Adrenal gland (tissue), 12 donors: ENCODE measurements around the gene ASTN1. TPM values are rescaled to one million over a fixed set of nuclear protein-coding genes. Genes with fewer than 3 reads are reported as not detected.

Source experiments
- DNase-seq, 7 donors: peaks; one replicate each; pipeline ENCODE4 v3.0.0-alpha.2; 2019 to 2020
- H3K27ac ChIP-seq, 5 donors: fragments of 200-600 bp; sonication (generic) in 4 of 5; 1 replicate in 3 of 5; 2 replicates in 2 of 5; pipeline versions ENCODE4 v1.5.1 to v1.8.0; 2016 to 2020; ENCODE audit warnings: mild to moderate bottlenecking in 1 of 5
- H3K27me3 ChIP-seq: fragments of 200-600 bp; 2 replicates; pipeline ENCODE4 v1.8.0; 2021
- H3K36me3 ChIP-seq, 2 donors: fragments of 200-600 bp; replicated peaks in 1 of 2; 1 replicate in 1 of 2; 2 replicates in 1 of 2; pipeline versions ENCODE4 v1.5.1 to v1.8.0; 2018 to 2022
- H3K4me1 ChIP-seq, 2 donors: fragments of 200-600 bp; replicated peaks in 1 of 2; 1 replicate in 1 of 2; 2 replicates in 1 of 2; pipeline versions ENCODE4 v1.5.1 to v1.8.0; 2018 to 2021
- H3K4me3 ChIP-seq, 4 donors: fragments of 200-600 bp; sonication (generic) in 3 of 4; one replicate each; pipeline ENCODE4 v1.5.1; 2016 to 2018
- H3K9me3 ChIP-seq, 3 donors: fragments of 200-600 bp; sonication (generic) in 1 of 3; replicated peaks in 1 of 3; 1 replicate in 2 of 3; 2 replicates in 1 of 3; pipeline versions ENCODE4 v1.5.1 to v1.8.0; 2016 to 2021
- POLR2A ChIP-seq, 2 donors: fragments of 450-650 bp; IDR thresholded peaks; one replicate each; pipeline ENCODE4 v1.6.1; 2017; ENCODE audit warnings: antibody characterized with exemption in 2 of 2, mild to moderate bottlenecking in 2 of 2, moderate library complexity in 1 of 2
- WGBS, 4 donors: extraction: QIAGEN DNeasy Blood & Tissue Kit in 2 of 4; methylation state at CpG; one replicate each; pipeline versions ENCODE4 v1.1.5 to v1.1.7; 2013 to 2017; 5-methylcytosine and 5-hydroxymethylcytosine counted together
- intact Hi-C, 2 donors: fragments of 100-400 bp; cut with DNase I; formaldehyde crosslinking; loops; one replicate each; pipeline versions ENCODE4 v1.14.1 to v1.15.0; 2022 to 2023
- polyA plus RNA-seq, 3 donors: library from polyadenylated mRNA; stranded (reverse); fragments of 200-250 nt in 2 of 3; fragments of 350-450 nt in 1 of 3; fragmentation: Illumina TruSeq in 1 of 3; extraction: RNeasy Lipid Tissue Mini Kit (QIAGEN cat#74804) in 1 of 3; gene quantifications; one replicate each; pipeline ENCODE4 v1.2.3, GENCODE V29; 2013 to 2014
- total RNA-seq, 9 donors: library from RNA; depleted of rRNA in 4 of 9; stranded (reverse); fragments of >200 nt in 4 of 9; fragments of 120-200 nt in 1 of 9; fragmentation: NEBNext Ultra II Directional in 1 of 9; extraction: Animal tissue kit (Norgen Biotek cat#: 25700) in 1 of 9; gene quantifications; one replicate each; pipeline versions ENCODE4 v1.1.0 to v1.2.4, GENCODE V29; 2013 to 2023
- TF ChIP-seq, protein P1 (sequence below), 6 experiments: fragments of 450-650 bp in 4 of 6; fragments of 200-600 bp in 2 of 6; sonication (generic) in 1 of 6; IDR thresholded peaks; 1 replicate in 5 of 6; 2 replicates in 1 of 6; pipeline versions ENCODE4 v1.5.1 to v1.8.0; 2016 to 2021; ENCODE audit warnings: antibody characterized with exemption in 6 of 6, mild to moderate bottlenecking in 2 of 6, moderate library complexity in 1 of 6
- donor health status: healthy with polysubstance abuse.
- donor health status: Bipolar disorder and iron deficiency.
- donor health status: DM: yes; HTN: yes; CAD: no.
- donor health status: DM: no; HTN: no; CAD: no.
- donor health status: DM: no; HTN: no; CAD: no.
- donor health status: DM: yes; HTN: yes; CAD: no.

Gene ASTN1
- total and polyA plus RNA-seq, 12 donors: 7.7 to 58.6 (median 40.7) TPM

DNA sequence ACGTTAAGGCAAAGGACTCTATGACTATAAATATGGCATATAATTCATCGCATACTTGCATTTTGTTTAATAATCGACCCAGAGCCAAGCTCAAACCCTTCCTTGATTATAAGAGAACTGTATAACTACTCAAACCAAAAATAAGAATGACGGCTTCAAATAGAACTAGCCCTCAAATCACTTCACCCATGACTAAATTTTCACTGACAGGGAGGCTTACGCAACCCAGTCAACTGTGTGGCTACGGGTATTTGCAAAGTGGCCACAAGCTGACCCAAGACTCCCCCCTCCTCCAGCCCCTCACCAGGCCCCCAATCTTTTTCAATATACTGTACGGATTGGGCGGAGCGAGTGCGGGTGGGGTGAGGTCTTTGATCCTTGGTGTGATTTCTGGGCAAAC is 268.3 kb downstream of the ASTN1 start:
- WGBS, 4 donors: 79 to 81% (median 79%) methylated on average over 10 of the region's 10 CpGs
- intact Hi-C loops: loop anchor here (5.0 to 10.0 kb wide), 3 partner anchors 56 to 1049 kb away; no protein-coding TSS in a partner anchor

GRCh38 chr1:176894450-176894849 is 270.1 kb downstream of the ASTN1 start:
- DNase-seq: no peak
- Histone ChIP-seq H3K36me3 (no peaks in the 10 kb centered on the region), H3K4me1 (peaks cover 0 to 8% of the 10 kb centered on the region in 2 donors), H3K9me3 (no peaks in the 10 kb centered on the region), H3K27ac (no peak overlapping the region), H3K4me3 (no peak overlapping the region), H3K27me3 (no peaks in the 10 kb centered on the region)
- TF ChIP-seq, protein P1, sequence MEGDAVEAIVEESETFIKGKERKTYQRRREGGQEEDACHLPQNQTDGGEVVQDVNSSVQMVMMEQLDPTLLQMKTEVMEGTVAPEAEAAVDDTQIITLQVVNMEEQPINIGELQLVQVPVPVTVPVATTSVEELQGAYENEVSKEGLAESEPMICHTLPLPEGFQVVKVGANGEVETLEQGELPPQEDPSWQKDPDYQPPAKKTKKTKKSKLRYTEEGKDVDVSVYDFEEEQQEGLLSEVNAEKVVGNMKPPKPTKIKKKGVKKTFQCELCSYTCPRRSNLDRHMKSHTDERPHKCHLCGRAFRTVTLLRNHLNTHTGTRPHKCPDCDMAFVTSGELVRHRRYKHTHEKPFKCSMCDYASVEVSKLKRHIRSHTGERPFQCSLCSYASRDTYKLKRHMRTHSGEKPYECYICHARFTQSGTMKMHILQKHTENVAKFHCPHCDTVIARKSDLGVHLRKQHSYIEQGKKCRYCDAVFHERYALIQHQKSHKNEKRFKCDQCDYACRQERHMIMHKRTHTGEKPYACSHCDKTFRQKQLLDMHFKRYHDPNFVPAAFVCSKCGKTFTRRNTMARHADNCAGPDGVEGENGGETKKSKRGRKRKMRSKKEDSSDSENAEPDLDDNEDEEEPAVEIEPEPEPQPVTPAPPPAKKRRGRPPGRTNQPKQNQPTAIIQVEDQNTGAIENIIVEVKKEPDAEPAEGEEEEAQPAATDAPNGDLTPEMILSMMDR (IDR thresholded peaks at IDR 0.05): no peak
- TF ChIP-seq POLR2A (IDR thresholded peaks at IDR 0.05): no peak
- intact Hi-C loops: loop anchor here in 1 of 2 donors (10.0 kb wide), 1 partner anchor 1050 kb away; no protein-coding TSS in a partner anchor
- 89 to 98% (median 92%) methylated on average over 5 to 8 of the region's 8 CpGs for WGBS, 4 donors

More for the DNA sequence above, 268.3 kb downstream of the ASTN1 start:
- no peaks in the 10 kb centered on the region for H3K27me3 ChIP-seq
- H3K4me1 ChIP-seq: peaks cover 0 to 8% of the 10 kb centered on the region in 2 donors
- no peak for DNase-seq
- H3K4me3 ChIP-seq: no peak overlapping the region
- H3K36me3 ChIP-seq: no peaks in the 10 kb centered on the region
- H3K27ac ChIP-seq: no peak overlapping the region
- no peaks in the 10 kb centered on the region for H3K9me3 ChIP-seq
- TF ChIP-seq, protein P1 (IDR thresholded peaks at IDR 0.05): no peak

DNA sequence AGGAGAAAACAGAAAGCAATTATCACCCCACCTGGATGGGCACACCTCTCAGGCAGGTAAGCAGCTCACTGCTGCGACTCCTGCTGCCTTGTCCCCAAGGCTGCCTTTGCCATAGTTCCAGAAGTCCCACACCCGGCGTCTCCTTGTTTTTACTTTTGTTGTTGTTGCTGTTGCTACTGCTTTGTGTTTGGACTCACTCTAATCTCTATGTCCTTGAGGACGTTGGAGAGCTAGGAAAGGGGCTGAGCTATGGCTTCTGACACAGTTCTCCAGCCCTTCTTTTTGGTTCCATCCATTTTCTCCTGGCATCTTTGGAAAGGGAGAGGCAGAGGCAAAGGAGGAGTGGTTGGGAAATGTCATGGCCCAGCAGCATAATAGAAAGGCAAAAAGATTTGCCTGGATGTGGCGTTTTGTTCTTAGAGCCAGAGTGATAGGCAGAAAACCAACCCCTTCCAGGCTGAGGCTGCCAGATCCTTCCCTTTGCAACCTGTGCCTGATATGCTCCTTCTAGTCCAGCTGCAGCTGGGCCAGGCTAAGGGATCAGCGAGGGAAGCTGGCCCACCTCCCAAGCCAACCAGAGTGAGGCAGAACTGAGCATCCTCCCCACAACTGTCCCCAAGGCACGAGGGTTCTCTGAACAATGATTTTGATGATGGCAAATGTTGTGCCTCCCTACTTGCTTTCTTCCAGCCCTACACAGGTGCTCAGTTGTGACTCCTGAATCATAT is 270.7 kb downstream of the ASTN1 start:
- intact Hi-C loops: loop anchor here in 1 of 2 donors (10.0 kb wide), 1 partner anchor 1051 kb away; no protein-coding TSS in a partner anchor
- Histone ChIP-seq H3K27ac (peak overlapping the region in 1 of 5 donors; percentile 20), H3K36me3 (no peaks in the 10 kb centered on the region), H3K27me3 (no peaks in the 10 kb centered on the region), H3K4me3 (no peak overlapping the region), H3K4me1 (peaks cover 0 to 8% of the 10 kb centered on the region in 2 donors), H3K9me3 (no peaks in the 10 kb centered on the region)
- DNase-seq: peak in 1 of 7 donors; percentile 7
- TF ChIP-seq POLR2A (IDR thresholded peaks at IDR 0.05): no peak
- TF ChIP-seq, protein P1 (IDR thresholded peaks at IDR 0.05): no peak
- WGBS, 4 donors: 51 to 56% (median 54%) methylated on average over 7 of the region's 7 CpGs

GRCh38 chr1:176888471-176889032 is 276.0 kb downstream of the ASTN1 start:
- H3K9me3 ChIP-seq: no peaks in the 10 kb centered on the region
- H3K36me3 ChIP-seq: no peaks in the 10 kb centered on the region
- no peak for DNase-seq
- 84 to 90% (median 86%) methylated on average over 3 of the region's 3 CpGs for WGBS, 4 donors
- H3K4me3 ChIP-seq: no peak overlapping the region
- H3K27me3 ChIP-seq: no peaks in the 10 kb centered on the region
- intact Hi-C loops: no loop called here
- no peaks in the 10 kb centered on the region for H3K4me1 ChIP-seq
- no peak overlapping the region for H3K27ac ChIP-seq
- TF ChIP-seq POLR2A (IDR thresholded peaks at IDR 0.05): no peak
